AG09319 (cell line): ENCODE data around the gene ASPDH.

Experiments used
- DNase-seq: peaks from one replicate; pipeline ENCODE4 v3.0.0-alpha.2; 2010; ENCODE audit warnings: low read depth; ENCODE audit errors: extremely low read depth
- TF ChIP-seq, protein P1 (sequence below): IDR thresholded peaks from 2 replicates; pipeline ENCODE4 v1.5.1; 2011; ENCODE audit warnings: low read depth, mild to moderate bottlenecking, inconsistent platforms, low read length, moderate library complexity

ASPDH gene

DNA sequence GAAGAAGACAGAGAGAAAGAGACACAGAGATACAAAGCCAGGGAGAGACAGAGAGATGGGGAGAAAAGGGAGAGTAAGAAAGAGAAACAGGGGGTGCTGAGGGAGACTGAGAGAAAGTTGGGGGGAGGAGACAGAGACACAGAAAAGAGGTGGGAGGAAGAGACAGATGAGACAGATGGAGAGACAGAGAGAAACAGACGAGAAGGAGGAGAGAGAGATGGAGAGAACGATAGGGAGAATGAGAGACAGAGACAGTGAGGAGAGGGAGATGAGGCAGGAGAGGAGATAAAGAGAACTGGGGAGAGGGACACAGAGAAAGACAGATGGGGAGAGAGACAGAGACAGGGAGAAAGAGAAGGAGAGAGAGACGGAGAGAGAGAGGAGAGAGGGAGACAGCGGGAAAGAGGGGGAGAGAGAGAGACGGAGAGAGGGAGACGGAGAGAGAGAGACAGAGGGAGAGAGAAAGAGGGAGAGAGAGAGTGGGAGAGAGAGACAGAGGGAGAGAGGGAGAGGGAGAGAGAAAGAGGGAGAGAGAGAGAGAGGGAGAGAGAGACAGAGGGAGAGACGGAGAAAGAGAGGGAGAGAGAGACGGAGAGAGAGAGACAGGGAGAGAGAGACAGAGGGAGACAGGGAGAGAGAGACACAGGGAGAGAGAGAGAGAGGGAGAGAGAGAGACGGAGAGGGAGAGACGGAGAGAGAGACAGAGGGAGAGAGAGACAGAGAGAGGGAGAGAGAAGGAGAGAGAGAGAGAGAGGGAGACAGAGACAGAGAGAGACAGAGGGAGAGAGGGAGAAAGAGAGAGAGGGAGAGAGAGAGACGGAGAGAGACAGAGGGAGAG lies 15.3 kb downstream of the ASPDH start:
- TF ChIP-seq, protein P1, sequence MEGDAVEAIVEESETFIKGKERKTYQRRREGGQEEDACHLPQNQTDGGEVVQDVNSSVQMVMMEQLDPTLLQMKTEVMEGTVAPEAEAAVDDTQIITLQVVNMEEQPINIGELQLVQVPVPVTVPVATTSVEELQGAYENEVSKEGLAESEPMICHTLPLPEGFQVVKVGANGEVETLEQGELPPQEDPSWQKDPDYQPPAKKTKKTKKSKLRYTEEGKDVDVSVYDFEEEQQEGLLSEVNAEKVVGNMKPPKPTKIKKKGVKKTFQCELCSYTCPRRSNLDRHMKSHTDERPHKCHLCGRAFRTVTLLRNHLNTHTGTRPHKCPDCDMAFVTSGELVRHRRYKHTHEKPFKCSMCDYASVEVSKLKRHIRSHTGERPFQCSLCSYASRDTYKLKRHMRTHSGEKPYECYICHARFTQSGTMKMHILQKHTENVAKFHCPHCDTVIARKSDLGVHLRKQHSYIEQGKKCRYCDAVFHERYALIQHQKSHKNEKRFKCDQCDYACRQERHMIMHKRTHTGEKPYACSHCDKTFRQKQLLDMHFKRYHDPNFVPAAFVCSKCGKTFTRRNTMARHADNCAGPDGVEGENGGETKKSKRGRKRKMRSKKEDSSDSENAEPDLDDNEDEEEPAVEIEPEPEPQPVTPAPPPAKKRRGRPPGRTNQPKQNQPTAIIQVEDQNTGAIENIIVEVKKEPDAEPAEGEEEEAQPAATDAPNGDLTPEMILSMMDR = no peak
- DNase-seq = no peak

DNA sequence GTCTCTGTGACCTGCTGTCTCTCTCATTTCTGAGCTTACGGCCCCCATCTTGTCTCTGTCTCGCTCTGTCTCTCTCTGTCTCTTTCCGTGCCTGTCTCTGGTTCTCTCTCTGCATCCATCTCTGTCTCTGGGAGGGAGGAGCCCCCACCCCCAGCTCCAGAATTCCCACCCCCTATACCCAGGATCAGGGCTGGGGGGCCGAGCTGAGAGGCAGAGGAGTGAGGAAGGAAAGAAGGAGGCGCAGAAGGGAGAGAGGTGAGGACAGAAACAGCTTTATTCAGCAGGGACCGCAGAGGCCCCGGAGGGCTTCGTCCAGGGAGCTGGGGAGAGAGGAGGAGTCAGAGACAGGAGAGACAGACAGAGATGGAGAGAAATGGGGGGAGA lies 16.7 kb downstream of the ASPDH start:
- DNase-seq = no peak
- TF ChIP-seq, protein P1 = no peak

DNA sequence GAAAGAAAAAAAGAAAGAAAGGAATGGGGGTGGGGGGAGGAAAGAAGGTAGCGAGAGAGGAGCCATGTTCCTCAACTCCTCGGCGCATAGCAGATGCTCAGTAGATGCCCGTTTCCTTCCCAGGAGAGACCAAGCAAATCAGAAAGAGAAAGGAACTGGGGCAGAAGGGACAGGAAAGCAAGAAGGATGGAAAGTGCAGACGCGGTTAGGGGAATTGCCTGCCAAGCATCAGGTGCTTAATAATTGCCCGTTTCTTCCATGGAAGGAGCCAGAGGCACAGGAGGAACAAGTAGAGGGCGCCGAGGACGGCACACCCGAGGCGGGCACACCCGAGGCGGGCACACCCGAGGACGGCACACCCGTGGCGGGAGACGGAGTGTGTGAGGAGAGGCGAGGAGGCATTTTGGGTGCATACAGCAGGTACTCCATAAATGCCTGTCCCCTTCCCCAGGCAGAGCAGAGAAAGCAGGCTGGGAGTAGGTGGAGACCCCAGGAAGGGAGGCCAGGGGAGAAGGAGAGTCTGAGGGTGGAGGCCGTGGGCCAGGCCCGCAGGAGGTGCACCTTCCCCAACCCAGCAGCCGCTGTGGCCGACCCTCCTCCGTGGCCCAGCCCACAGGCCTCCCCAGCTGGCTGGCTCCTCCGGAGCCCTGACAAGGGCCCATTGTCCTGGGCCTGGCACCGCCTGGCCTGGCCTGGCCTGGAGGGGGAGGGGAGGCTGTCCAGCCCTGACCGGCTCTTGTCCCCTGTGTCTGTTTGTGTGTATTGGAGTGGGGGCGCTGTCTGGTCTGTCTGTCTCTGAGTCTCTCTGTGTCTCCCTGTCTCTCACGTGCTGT lies 17.3 kb downstream of the ASPDH start:
- TF ChIP-seq, protein P1 = no peak
- no peak for DNase-seq

DNA sequence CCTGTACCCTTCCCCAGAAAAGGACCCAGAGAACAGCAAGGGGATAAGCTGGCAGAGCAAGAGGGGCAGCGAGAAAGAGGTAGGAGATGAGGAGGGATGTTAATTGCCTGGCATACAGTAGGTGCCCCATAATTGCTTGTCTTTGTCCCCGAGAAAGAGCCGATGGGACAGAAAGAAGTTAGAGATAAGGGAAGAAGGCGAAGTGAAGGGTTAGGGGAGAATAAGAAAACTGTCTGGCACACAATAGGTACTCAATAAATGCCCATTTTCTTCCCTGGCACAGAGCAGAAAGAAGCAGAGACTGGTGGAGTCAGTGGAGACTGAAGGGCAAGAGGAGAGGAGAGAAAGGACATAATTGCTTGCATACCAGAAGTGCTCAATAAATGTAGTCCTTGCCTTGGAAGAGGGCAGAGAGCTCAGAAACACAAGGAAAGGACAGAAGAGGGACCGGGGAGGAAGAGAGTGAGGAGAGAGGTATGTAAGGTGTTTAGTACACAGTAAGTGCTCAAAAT lies 18.6 kb downstream of the ASPDH start:
- DNase-seq = no peak

DNA sequence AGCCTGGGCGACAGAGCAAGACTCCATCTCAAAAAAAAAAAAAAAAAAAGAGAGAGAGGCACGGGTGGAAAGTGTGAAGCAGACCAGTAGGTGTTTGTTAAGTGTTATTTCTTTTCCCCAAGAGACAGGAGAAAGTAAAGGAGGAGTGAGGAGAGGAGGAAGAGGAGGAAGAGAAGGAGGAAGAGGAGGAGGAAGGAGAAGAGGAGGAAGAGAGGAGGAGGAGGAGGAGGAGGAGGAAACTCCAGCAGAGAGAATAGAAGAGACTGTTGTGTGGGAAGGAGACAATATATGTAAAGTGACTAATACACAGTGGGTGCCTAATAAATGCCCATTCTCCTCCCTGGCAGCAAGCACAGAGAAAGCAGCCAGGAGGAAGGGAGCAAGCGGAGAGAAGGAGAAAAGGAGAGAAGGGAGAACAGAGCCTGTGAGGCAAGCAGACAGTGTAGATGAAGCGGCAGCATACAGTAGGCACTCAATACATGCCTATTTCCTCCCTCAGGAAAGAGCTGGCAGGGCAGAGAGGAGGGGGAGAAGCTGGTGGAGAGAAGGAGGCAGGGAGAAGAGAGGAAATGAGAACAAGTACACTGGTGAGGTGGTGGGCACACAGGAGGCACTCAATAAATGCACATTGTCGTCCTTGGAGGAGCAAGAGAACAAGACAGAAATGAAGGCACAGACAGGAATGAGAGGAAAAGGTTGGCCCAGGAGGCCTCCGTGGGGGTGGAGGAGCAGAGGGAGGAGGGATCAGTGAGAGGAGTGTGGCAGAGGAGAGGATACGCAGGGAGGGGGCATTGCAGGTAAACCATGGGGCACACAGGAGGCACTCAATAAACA lies 19.3 kb downstream of the ASPDH start:
- no peak for DNase-seq
- TF ChIP-seq, protein P1 = no peak

More for the DNA sequence above, 18.6 kb downstream of the ASPDH start:
- TF ChIP-seq, protein P1 = no peak

DNA sequence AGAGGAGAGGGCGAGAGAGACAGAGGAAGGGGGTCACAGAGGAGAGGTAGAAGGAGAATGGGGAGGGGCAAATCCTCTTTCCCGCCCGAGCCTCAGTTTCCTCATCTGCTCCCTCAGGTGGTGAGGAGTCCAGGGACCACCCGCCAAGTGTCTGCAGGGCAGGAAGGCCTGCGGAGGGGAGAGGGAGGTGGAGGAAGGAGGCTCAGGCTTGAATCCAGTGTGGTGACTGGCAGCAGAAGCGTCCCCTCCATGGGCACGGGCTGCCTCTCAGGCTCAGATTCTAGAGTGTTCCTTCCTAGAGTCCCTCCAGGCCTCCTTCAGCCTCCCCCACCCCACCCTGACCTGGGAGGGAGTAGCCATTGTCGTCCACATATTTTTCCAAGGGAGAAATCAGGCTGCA lies 20.5 kb downstream of the ASPDH start:
- TF ChIP-seq, protein P1 = no peak

More for the DNA sequence above, 20.5 kb downstream of the ASPDH start:
- no peak for DNase-seq
